ENCODE measurements around the gene SF3B2.
A peak's percentile ranks its signal among the peaks of the same experiment; 100 is the strongest.

The SF3B2 gene

GRCh38 chr11:66026017-66026529, 26.1 kb upstream of the SF3B2 start, which contains the start of gene CATSPER1:
CATSPER1 (minus strand) TSS chr11:66026479; CDS start chr11:66026379, 100 bp downstream.
- no peaks in the 10 kb centered on the region for H3K36me3 ChIP-seq (ENCODE audit: control insufficient read depth in 4 of 4, insufficient read depth in 4 of 4, low read length in 3 of 4)
- WGBS (ENCODE audit: insufficient coverage): 95% methylated on average over 18 of the region's 18 CpGs
- H3K9me3 ChIP-seq (ENCODE audit: control extremely low read depth in 1 of 5, control insufficient read depth in 4 of 5, insufficient read depth in 2 of 5, low read depth in 1 of 5, low read length in 4 of 5): no peaks in the 10 kb centered on the region
- peaks cover 0 to 7% (median 0%) of the 10 kb centered on the region in 5 experiments for H3K27me3 ChIP-seq (replicated peaks in 2 of 5; ENCODE audit: control insufficient read depth in 4 of 5, insufficient read depth in 5 of 5, low read length in 4 of 5)
- H3K4me3 ChIP-seq (ENCODE audit: control insufficient read depth in 1 of 7, extremely low read depth in 1 of 7, insufficient read depth in 4 of 7, low read depth in 2 of 7, low read length in 6 of 7): no peak within 1 kb of the TSS
- ChIA-PET CTCF (interaction anchor here (3.0 to 4.2 kb wide), 2 partner anchors 11 to 18 kb away, joined by 10 to 21 read pairs; no protein-coding TSS in a partner anchor), POLR2A (interaction anchor here (0.9 kb wide), 1 partner anchor 19 kb away, joined by 3 read pairs; no protein-coding TSS in a partner anchor)
- H3K27ac ChIP-seq (ENCODE audit: insufficient read depth in 1 of 2, low read depth in 1 of 2, low read length in 2 of 2, poor library complexity in 1 of 2, severe bottlenecking in 2 of 2): no peak within 1 kb of the TSS
- peaks cover 0 to 18% (median 14%) of the 10 kb centered on the region in 4 experiments for H3K4me1 ChIP-seq (ENCODE audit: control extremely low read depth in 1 of 4, control insufficient read depth in 4 of 4, insufficient read depth in 4 of 4, low read length in 3 of 4)
- DNase-seq: no peak

GRCh38 chr11:66032957-66033735, 19.0 kb upstream of the SF3B2 start:
- ChIA-PET POLR2A (no interaction called here), CTCF (interaction anchor here (0.8 kb wide), 1 partner anchor 289 kb away, joined by 3 read pairs; no protein-coding TSS in a partner anchor)

GRCh38 chr11:66035653-66036333, 16.4 kb upstream of the SF3B2 start:
- H3K36me3 ChIP-seq (ENCODE audit: control insufficient read depth in 4 of 4, insufficient read depth in 4 of 4, low read length in 3 of 4): no peaks in the 10 kb centered on the region
- CTCF ChIA-PET: interaction anchor here (1.0 to 4.3 kb wide), 5 partner anchors 8 to 45 kb away, joined by 3 to 21 read pairs (median 5); partner anchors contain the start of gene CATSPER1
- WGBS (ENCODE audit: insufficient coverage): 93% methylated on average over 7 of the region's 9 CpGs
- DNase-seq: no peak
- no peak overlapping the region for H3K4me3 ChIP-seq (ENCODE audit: control insufficient read depth in 1 of 7, extremely low read depth in 1 of 7, insufficient read depth in 4 of 7, low read depth in 2 of 7, low read length in 6 of 7)
- no peaks in the 10 kb centered on the region for H3K4me1 ChIP-seq (ENCODE audit: control extremely low read depth in 1 of 4, control insufficient read depth in 4 of 4, insufficient read depth in 4 of 4, low read length in 3 of 4)
- H3K27ac ChIP-seq (ENCODE audit: insufficient read depth in 1 of 2, low read depth in 1 of 2, low read length in 2 of 2, poor library complexity in 1 of 2, severe bottlenecking in 2 of 2): no peak overlapping the region
- POLR2A ChIA-PET: no interaction called here
- no peaks in the 10 kb centered on the region for H3K9me3 ChIP-seq (ENCODE audit: control extremely low read depth in 1 of 5, control insufficient read depth in 4 of 5, insufficient read depth in 2 of 5, low read depth in 1 of 5, low read length in 4 of 5)
- H3K27me3 ChIP-seq (replicated peaks in 2 of 5; ENCODE audit: control insufficient read depth in 4 of 5, insufficient read depth in 5 of 5, low read length in 4 of 5): peaks cover 0 to 4% (median 0%) of the 10 kb centered on the region in 5 experiments

More at GRCh38 chr11:66032957-66033735, 19.0 kb upstream of the SF3B2 start:
- DNase-seq: peak in 1 of 3 donors; percentile 43
- Histone ChIP-seq H3K9me3 (ENCODE audit: control extremely low read depth in 1 of 5, control insufficient read depth in 4 of 5, insufficient read depth in 2 of 5, low read depth in 1 of 5, low read length in 4 of 5) (no peaks in the 10 kb centered on the region), H3K27me3 (replicated peaks in 2 of 5; ENCODE audit: control insufficient read depth in 4 of 5, insufficient read depth in 5 of 5, low read length in 4 of 5) (peaks cover 0 to 4% (median 0%) of the 10 kb centered on the region in 5 experiments), H3K27ac (ENCODE audit: insufficient read depth in 1 of 2, low read depth in 1 of 2, low read length in 2 of 2, poor library complexity in 1 of 2, severe bottlenecking in 2 of 2) (no peak overlapping the region), H3K4me3 (ENCODE audit: control insufficient read depth in 1 of 7, extremely low read depth in 1 of 7, insufficient read depth in 4 of 7, low read depth in 2 of 7, low read length in 6 of 7) (no peak overlapping the region), H3K4me1 (ENCODE audit: control extremely low read depth in 1 of 4, control insufficient read depth in 4 of 4, insufficient read depth in 4 of 4, low read length in 3 of 4) (no peaks in the 10 kb centered on the region), H3K36me3 (ENCODE audit: control insufficient read depth in 4 of 4, insufficient read depth in 4 of 4, low read length in 3 of 4) (no peaks in the 10 kb centered on the region)
- WGBS (ENCODE audit: insufficient coverage): 94% methylated on average over 4 of the region's 8 CpGs

GRCh38 chr11:66036334-66036710, 15.8 kb upstream of the SF3B2 start:
- WGBS (ENCODE audit: insufficient coverage): 95% methylated on average over 3 of the region's 5 CpGs
- no peak overlapping the region for H3K4me3 ChIP-seq (ENCODE audit: control insufficient read depth in 1 of 7, extremely low read depth in 1 of 7, insufficient read depth in 4 of 7, low read depth in 2 of 7, low read length in 6 of 7)
- H3K27ac ChIP-seq (ENCODE audit: insufficient read depth in 1 of 2, low read depth in 1 of 2, low read length in 2 of 2, poor library complexity in 1 of 2, severe bottlenecking in 2 of 2): no peak overlapping the region
- no peaks in the 10 kb centered on the region for H3K9me3 ChIP-seq (ENCODE audit: control extremely low read depth in 1 of 5, control insufficient read depth in 4 of 5, insufficient read depth in 2 of 5, low read depth in 1 of 5, low read length in 4 of 5)
- ChIA-PET POLR2A (no interaction called here), CTCF (interaction anchor here (1.0 to 4.3 kb wide), 5 partner anchors 9 to 45 kb away, joined by 3 to 21 read pairs (median 5); partner anchors contain the start of gene CATSPER1)
- peaks cover 0 to 4% (median 0%) of the 10 kb centered on the region in 5 experiments for H3K27me3 ChIP-seq (replicated peaks in 2 of 5; ENCODE audit: control insufficient read depth in 4 of 5, insufficient read depth in 5 of 5, low read length in 4 of 5)
- no peaks in the 10 kb centered on the region for H3K36me3 ChIP-seq (ENCODE audit: control insufficient read depth in 4 of 4, insufficient read depth in 4 of 4, low read length in 3 of 4)
- H3K4me1 ChIP-seq (ENCODE audit: control extremely low read depth in 1 of 4, control insufficient read depth in 4 of 4, insufficient read depth in 4 of 4, low read length in 3 of 4): no peaks in the 10 kb centered on the region
- DNase-seq: no peak

GRCh38 chr11:66037327-66037726, 14.8 kb upstream of the SF3B2 start:
- no peak overlapping the region for H3K27ac ChIP-seq (ENCODE audit: insufficient read depth in 1 of 2, low read depth in 1 of 2, low read length in 2 of 2, poor library complexity in 1 of 2, severe bottlenecking in 2 of 2)
- H3K27me3 ChIP-seq (replicated peaks in 2 of 5; ENCODE audit: control insufficient read depth in 4 of 5, insufficient read depth in 5 of 5, low read length in 4 of 5): no peaks in the 10 kb centered on the region
- POLR2A ChIA-PET: no interaction called here
- H3K4me1 ChIP-seq (ENCODE audit: control extremely low read depth in 1 of 4, control insufficient read depth in 4 of 4, insufficient read depth in 4 of 4, low read length in 3 of 4): no peaks in the 10 kb centered on the region
- no peaks in the 10 kb centered on the region for H3K36me3 ChIP-seq (ENCODE audit: control insufficient read depth in 4 of 4, insufficient read depth in 4 of 4, low read length in 3 of 4)
- CTCF ChIA-PET: interaction anchor here (0.6 to 4.3 kb wide), 4 partner anchors 8 to 450 kb away, joined by 3 to 21 read pairs (median 14); partner anchors contain the start of gene CATSPER1
- no peak for DNase-seq
- no CpG with 5 or more reads among the region's 3 CpGs for WGBS (ENCODE audit: insufficient coverage)
- no peaks in the 10 kb centered on the region for H3K9me3 ChIP-seq (ENCODE audit: control extremely low read depth in 1 of 5, control insufficient read depth in 4 of 5, insufficient read depth in 2 of 5, low read depth in 1 of 5, low read length in 4 of 5)
- no peak overlapping the region for H3K4me3 ChIP-seq (ENCODE audit: control insufficient read depth in 1 of 7, extremely low read depth in 1 of 7, insufficient read depth in 4 of 7, low read depth in 2 of 7, low read length in 6 of 7)

- DNase-seq: no peak
- ChIA-PET CTCF (interaction anchor here (0.5 to 2.9 kb wide), 4 partner anchors 13 to 311 kb away, joined by 3 to 18 read pairs (median 4); partner anchors contain the start of gene SF3B2), POLR2A (no interaction called here)
- Histone ChIP-seq H3K27me3 (replicated peaks in 2 of 5; ENCODE audit: control insufficient read depth in 4 of 5, insufficient read depth in 5 of 5, low read length in 4 of 5) (no peaks in the 10 kb centered on the region), H3K9me3 (ENCODE audit: control extremely low read depth in 1 of 5, control insufficient read depth in 4 of 5, insufficient read depth in 2 of 5, low read depth in 1 of 5, low read length in 4 of 5) (no peaks in the 10 kb centered on the region), H3K4me3 (ENCODE audit: control insufficient read depth in 1 of 7, extremely low read depth in 1 of 7, insufficient read depth in 4 of 7, low read depth in 2 of 7, low read length in 6 of 7) (no peak overlapping the region), H3K4me1 (ENCODE audit: control extremely low read depth in 1 of 4, control insufficient read depth in 4 of 4, insufficient read depth in 4 of 4, low read length in 3 of 4) (peaks cover 0 to 1% (median under 1%) of the 10 kb centered on the region in 4 experiments), H3K36me3 (ENCODE audit: control insufficient read depth in 4 of 4, insufficient read depth in 4 of 4, low read length in 3 of 4) (no peaks in the 10 kb centered on the region), H3K27ac (ENCODE audit: insufficient read depth in 1 of 2, low read depth in 1 of 2, low read length in 2 of 2, poor library complexity in 1 of 2, severe bottlenecking in 2 of 2) (no peak overlapping the region)
- WGBS (ENCODE audit: insufficient coverage): 100% methylated on average over 2 of the region's 3 CpGs
Measured at GRCh38 chr11:66039765-66040164, 12.4 kb upstream of the SF3B2 start.

All from common myeloid progenitor, CD34-positive (primary cell).